Measurements from ENCODE around the gene SNX11.

The SNX11 gene

DNA sequence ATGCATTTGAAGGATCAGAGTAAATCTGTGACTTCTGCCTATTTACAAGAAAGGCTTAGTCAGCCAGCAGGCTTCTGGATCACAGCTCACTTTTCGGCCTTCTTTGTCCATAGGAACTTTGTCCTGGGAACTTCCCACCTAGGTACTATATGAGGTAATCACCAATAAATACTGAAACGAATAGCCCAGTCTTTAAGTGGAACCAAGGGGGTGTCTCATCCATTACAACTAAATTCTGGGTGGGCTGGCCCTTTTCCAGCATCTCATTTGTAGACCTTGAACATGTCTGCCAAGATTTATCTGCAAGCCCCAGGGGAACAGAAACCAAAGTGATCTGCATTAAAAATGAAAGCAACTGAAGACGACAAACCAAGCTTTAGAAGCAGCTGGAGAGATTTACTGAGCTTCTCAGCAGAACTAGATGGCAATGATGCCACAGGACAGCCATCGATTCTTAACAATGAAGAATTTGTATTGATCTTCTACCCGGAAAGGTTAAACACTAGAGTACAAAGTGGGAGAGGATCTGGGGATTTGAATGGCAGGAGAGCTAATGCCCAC lies 55.5 kb downstream of the SNX11 start:
- no peak for DNase-seq

DNA sequence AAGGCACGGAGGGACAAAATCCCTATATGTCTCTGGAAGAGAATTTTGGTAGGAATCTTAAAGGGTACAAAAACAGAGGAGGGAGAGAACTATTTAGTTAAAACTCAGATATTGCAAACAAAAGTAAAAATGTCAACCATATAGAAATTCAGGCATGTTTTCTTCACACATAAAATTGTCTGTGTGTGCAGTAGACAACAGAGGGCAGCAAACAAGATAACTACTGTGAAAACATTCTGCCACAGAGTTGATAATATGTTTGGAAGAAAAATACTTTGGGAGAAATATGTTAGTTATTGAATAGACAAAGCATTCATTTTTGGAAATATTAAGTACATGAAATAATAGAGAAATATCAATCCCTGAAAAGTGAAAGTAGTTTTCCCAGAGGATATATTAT lies 56.2 kb downstream of the SNX11 start:
- no peak for DNase-seq

DNA sequence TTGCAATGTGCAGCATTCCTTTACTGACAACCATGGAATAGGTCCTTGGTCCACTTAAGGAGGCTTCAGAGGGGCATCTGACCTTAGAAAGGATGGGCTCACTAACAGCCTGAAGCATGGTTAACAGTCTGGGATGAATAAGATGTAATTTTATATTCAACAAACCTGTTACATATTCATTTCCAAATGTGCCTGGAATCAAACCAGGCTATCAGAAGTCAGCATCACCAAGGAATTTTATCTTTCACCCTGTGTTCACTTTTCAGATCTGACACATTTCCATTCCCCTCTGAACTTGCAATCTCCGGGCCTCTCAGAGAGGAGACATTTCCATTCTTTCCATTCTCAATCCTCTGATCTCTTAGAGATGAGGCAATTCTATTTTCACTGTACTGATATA lies 62.4 kb downstream of the SNX11 start:
- no peak for DNase-seq
